ENCODE results near the gene BANK1.

GRCh38 chr4:101981756-101982155 is 191.2 kb downstream of the BANK1 start:
- TF ChIP-seq CTCF (IDR thresholded peaks at IDR 0.05; ENCODE audit: low read depth, low read length) (no peak), POLR2A (IDR thresholded peaks at IDR 0.05; ENCODE audit: extremely low read depth, insufficient read length) (no peak)
